LoVo (cell line): ENCODE data around the gene FNDC3A.

Experiments used
- DNase-seq: peaks from one replicate; pipeline ENCODE4 v3.0.0-alpha.2; 2016; ENCODE audit warnings: low spot score

FNDC3A gene

DNA sequence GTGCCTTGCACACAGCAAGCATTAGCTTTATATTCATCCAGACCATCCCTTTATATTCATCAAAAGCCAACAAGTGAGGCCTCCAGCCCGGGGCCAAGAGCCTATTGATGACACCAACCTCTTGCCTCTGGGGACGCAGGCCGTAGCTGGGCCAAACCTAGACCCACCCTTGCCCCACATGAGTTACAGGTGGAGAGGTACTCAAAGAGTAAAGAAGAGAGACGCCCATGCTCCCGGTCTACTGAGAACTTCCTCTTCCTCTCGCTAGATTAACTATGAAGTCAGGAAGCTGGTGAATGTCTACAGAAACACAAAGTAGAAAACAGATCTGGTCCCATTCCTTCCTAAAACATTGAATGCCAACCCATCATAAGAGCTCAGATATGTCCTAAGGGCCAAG is 240.6 kb downstream of the FNDC3A start:
- no peak for DNase-seq

DNA sequence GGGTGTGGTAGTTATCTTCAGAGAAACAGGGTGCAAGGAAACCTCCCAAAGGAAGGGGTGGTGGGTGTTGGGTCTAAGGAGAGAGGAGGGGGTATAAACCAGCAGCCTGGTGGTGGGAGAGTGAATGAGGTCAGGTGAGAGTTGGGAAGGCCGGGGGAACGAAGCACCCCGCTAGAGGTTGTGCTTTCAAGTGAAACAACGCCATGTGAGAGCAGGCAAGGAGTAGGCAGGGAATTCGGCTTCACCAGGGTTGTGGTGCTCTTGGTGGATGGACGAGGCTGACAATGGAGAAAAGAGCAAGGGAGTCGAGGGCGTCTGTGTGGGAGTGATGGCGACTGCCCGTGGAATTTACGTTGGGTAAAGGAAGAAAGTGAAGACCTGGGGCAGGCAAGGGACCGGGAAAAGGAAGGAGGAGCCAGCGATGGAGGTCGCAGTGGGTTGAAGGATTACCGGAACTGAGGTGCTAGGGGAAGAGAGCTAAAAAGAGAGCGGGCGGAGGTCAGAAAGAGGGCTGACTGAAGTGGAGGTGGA is 242.3 kb downstream of the FNDC3A start:
- no peak for DNase-seq

DNA sequence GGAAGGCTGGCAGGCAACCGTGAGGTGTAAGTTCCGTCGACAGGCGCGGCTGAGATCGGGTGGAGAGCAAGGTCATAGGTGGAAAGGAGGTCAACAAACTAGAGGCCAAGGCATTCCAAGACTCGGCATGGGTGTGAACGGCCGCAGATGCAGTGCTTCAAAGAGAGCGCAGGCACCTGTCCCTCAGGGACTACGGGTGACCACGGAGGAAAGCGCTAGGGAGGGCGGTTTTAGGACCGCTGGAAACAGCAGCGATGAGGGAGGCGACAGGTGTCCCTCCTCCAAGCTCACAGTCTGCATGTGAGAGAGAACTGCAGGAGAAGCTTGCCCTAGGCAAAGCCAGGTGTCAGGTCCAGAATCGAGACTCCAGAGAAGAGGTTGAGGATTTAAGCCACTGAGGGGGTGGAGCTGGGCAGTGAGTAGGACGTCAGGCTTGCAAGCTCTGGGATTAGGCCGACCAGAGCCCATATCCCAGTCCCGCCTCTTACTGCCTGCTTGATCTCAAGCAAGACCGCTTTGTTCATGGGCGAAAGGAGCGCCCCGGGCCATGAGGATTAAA is 242.9 kb downstream of the FNDC3A start:
- no peak for DNase-seq

DNA sequence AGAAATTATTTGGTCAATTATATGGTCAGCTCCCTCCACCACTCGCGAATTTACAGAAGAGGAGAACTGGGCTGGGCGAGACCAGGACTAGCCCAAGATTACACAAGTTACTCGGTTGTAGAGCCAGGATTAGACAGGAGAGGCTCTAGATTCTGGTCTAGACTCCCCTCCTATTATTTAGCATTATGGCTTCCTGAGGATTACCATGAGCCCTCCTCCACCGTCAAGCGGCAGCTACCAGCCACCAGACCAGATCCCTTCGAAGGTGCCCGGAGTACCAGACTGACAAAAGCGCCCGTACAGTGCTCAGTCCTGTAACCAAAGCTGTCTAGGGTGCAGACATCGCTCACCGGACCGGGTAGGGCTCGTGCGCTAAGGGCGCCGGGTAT is 243.9 kb downstream of the FNDC3A start:
- no peak for DNase-seq

DNA sequence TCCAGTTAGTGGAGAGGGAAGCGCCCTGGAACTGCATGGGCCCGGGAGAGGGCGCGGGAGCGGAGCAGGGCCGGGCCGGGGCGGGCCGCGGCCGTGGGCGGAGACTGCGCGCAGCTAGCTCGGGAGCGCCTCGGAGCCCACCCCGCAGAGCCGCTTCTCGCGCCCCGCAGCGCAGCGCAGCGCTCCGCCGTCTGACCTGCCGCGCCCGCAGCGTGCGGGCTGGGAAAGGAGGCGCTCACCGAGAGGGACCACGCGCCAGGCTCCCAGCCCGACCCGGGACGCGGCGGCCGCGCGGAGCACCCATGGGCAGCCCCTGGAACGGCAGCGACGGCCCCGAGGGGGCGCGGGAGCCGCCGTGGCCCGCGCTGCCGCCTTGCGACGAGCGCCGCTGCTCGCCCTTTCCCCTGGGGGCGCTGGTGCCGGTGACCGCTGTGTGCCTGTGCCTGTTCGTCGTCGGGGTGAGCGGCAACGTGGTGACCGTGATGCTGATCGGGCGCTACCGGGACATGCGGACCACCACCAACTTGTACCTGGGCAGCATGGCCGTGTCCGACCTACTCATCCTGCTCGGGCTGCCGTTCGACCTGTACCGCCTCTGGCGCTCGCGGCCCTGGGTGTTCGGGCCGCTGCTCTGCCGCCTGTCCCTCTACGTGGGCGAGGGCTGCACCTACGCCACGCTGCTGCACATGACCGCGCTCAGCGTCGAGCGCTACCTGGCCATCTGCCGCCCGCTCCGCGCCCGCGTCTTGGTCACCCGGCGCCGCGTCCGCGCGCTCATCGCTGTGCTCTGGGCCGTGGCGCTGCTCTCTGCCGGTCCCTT is 244.5 kb downstream of the FNDC3A start, which contains the start of gene MLNR:
Gene MLNR (plus strand): TSS at position 303 of the 820 bp plus-strand sequence. CDS start 0 bp downstream, at position 303.
- DNase-seq = no peak

DNA sequence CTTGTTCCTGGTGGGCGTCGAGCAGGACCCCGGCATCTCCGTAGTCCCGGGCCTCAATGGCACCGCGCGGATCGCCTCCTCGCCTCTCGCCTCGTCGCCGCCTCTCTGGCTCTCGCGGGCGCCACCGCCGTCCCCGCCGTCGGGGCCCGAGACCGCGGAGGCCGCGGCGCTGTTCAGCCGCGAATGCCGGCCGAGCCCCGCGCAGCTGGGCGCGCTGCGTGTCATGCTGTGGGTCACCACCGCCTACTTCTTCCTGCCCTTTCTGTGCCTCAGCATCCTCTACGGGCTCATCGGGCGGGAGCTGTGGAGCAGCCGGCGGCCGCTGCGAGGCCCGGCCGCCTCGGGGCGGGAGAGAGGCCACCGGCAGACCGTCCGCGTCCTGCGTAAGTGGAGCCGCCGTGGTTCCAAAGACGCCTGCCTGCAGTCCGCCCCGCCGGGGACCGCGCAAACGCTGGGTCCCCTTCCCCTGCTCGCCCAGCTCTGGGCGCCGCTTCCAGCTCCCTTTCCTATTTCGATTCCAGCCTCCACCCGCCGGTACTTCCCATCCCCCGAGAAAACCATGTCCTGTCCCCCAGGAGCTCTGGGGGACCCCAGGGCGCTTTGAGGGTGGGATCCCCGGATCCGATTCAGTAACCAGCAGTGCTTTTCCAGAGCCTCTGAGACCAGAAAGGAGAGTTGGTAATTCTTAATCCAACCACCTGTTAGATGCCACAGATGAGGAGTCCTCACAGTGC is 245.3 kb downstream of the FNDC3A start:
- no peak for DNase-seq

DNA sequence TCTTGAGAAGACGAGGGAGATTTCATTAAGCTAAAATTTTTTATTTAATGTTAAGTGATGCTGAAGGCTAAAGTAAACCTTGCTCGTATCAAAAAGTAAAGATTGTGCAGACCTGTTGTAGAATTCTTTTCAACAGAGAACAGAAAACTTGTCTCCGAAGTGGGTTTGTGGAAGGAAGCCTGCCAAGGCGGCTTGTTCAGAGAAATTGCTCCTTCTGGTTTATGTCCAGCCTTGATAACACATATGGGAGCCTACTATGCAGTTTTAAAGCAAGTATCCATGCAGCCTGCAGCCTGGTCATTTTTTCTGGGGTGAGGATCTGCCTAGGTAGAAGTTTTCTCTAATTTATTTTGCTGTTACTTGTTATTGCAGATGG is 245.9 kb downstream of the FNDC3A start:
- no peak for DNase-seq

DNA sequence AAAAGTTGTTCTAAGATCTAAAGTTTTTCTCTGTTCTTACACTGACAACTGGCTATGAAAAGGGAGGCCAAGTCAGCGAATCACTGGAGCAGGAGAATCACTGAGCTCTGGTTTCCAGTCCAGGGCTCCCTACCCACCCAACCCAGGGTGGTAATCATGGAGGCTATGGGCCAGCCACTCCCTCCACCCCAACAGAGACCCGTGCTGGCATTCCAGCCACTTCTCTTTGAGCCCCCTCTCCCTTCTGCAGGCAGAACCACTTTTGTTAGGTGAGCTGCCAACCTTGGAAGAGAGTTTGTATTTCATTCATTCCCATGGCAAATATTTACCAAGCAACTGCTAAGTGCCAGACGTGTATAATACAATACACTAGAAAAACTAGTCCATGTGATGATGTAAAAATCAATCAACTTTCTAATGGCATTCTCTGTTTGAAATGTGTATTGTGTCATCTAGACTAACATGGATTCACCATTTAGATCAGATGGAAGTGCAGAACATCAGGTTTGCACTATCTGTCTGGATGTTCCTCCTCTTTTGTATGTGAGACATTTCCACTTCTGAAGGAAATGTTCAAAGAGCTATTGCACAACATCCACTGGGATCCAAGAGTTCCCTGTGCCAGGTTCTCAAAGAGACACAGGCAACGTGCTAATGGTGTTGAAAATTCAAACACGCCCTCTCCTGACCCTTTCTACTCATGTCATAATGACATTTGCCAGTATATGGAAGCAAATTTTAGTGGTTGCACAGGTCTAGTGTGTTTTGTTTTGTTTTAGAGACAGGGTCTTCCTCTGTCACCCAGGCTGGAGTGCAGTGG is 249.7 kb downstream of the FNDC3A start:
- no peak for DNase-seq

DNA sequence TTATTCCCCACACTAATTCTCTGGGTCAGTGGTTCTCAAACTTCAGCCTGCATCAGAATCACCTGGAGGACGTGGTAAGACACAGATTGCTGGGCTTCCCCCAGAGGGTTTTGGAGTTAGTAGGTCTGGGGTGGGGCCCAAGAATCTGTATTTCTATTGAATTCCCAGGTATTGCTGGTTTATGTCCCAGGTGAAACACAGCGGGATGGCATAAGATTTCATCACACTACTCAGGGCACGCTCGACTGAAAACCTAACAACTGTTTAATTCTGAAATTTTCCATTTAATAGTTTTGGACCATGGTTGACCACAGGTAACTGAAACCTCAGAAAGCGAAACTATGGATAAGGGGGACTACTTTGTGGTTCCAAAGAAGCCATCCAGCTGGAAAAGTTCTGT is 250.9 kb downstream of the FNDC3A start:
- DNase-seq = no peak

DNA sequence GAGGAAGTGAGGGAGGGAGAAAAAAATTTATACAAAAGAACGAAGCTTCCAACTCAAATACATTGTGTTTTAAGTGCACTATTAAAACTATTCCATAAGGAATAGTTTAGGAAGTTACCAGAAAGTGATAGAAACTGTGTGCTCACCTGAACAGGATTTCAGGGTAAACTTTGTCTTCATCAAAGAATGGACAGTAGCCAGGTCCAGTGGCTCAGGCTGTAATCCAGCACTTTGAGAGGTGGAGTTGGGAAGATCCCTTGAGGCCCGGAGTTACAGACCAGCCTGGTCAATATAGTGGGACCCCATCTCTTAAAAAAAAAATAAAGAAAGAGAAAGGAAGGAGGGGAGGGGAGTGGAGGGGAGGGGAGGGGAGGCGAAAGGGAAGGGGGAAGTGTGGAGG is 259.0 kb downstream of the FNDC3A start:
- no peak for DNase-seq

DNA sequence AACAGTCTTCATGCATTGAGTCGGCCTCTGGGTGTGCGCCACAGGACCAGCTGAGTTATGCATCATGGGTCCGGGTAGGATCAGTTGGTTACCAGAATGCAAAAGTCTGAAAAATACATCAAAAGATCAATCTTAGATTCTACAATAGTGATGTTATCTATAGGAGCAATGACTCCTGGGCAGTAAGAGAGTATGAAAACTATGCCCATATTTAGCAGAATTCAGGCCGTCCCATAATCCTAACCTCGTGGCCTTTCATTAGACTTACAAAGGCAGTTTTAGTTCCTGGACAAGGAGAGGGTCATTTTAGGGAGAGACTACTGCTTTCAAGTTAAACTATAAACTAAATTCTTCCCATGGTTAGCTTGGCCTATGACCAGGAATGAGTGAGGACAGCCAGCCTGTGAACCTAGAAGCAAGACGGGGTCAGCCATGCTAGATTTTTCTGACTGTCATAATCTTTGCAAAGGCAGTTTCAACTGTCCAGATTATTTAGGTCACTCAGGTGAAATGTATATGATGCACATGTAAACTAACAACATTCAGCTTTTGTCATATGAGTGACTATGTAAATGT is 260.2 kb downstream of the FNDC3A start:
- no peak for DNase-seq

DNA sequence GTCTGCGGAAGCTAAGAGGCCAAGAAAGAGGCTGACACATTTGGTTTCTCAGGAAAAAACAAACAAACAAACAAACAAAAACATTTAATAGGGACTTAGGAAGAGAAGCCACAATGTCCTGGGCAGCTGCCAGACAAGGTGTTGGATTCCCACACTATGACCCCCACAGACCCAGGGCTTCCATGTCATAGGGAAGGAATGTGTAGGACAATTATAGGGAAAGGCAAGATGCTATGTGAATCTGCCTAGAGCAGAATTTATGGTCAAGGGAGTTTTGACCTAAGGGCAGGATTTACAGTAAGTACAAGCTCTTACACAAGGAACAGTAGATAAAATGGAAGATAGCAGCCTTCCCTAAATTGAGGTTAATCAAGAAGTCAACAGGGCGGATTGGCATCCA is 262.9 kb downstream of the FNDC3A start:
- DNase-seq = peak; percentile 8

DNA sequence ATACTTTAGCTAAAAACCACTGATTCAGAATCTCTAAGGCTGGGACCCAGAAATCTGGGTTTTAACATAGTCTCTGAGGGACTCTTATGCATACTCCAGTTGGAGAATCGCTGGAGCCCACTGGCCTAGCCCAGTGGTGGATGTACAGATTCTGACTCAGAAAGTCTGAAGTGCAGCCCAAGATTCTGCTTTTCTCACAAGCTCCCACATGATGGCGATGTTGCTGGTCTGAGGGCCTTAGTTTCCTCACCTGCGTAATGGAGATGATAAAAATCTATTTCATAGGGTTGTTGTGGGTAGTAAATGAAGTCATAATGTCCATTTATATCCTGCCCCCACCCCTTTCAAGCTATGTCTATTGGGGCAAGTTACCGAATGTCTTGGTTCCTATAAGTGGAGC is 264.3 kb downstream of the FNDC3A start:
- DNase-seq = peak; percentile 8

DNA sequence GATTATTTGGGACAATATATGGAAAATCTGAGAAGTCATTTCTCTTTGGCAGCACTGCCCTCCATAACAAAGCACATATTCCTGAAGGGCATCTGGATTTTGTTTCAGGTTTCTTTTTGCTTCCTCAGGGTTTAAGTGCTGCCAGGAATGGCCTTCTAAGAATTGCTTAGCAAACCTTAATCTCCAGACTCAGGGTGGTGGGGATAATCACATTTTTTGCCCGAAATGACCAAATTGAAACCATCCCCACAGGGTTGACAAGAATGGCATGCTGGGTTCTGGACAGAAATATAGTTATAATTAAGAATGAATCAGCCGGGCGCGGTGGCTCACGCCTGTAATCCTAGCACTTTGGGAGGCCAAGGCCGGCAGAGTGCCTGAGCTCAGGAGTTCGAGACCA is 265.6 kb downstream of the FNDC3A start:
- no peak for DNase-seq

DNA sequence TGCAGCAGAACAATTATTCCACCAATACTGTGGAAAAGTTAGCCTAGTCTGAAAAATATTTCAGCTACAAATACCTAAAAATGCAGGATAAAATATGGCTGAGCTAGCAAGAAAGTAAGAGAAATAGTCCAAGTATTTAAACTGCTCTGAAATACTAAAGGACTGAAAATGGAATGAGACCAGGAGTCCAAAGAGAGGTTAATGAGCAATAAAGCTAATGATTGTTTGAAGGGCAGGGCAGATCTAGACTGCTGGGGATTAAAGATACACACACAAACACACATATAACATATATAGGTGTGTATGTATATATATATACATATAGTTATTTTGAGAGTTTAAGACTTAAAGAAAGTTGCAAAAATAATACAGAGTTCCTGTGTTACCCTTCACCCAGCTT is 269.4 kb downstream of the FNDC3A start:
- no peak for DNase-seq

DNA sequence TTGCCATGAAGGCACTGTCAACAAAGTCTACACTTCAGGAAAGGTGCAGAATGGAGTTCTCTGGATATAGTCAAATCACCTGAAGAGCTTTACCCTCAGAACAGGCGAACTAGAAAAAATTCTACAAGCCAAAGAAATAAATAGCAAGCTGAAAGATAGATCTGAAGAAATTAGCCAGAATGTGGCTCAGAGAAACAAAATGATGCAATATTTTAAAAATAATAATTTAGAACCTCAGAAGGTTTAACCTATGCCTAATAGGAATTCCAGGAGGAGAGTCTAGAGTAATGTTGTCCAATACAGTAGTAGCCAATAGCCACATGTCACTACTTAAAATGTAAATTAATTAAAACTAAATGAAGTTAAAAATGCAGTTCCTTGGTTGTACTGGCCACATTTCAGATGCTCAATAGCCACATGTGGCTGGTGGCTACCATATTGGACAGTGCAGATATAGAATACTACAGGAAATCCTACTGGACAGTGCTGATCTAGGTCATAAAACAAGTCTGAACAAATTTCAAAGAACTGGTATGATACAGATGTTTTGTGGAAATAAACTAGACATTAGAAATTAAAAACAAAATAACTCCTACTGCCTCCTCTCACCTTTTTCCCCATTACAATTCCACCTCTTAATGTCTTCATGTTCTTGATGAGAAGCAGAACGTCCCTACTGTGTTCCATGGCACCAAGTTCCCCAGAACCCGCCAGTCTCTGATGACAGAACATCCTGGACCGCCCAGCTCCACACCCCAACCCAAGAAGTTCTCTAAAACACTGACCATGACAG is 271.3 kb downstream of the FNDC3A start:
- peak; percentile 1 for DNase-seq

DNA sequence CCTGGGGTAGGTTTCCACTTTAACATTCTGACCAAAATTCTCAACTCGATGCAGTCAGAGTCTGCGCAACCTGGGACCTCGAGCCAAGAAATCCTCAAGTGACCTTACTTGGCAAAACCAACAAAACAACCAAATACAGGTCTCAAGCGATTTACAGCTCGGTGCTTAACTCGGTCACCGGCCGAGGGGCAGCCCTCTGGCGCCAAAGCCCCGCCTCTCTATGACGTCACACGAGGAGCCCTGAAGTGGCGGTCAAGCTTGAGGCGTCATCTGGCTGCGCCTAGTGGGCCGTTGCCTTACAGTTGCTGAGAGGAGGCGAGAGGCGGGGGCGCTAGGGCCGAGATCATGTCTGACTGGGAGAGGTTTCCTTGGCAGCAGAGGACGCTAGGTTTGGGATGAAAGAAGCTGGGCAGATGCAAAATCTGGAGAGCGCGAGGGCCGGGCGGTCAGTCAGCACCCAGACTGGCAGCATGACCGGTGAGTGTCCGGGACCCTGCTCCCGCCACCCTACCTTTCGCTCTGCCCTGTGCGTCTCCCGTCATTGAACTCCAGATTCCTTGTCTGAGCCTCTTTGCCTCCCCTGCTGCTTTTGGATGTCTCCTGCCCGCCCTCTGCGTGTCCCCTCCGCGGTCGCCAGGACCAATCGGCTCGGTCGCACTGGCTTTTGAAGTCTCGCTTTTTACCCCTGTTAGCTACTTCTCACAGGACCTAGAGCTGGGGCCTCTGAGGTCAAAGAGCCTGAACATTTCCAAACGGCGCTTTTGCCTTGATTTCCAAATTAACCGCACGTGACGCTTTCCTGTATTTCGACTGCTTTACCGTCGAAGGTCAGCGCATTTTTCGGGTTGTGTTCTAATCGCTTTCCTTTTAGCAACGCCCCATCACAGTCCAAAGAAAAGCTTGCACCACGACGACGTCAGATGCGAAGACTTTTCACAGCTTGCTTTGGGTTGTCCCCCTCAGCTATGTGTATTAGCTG is 272.2 kb downstream of the FNDC3A start, which contains the start of gene CDADC1:
Gene CDADC1 (plus strand): TSS at position 283 of the 979 bp plus-strand sequence. CDS start 113 bp downstream, at position 396.
- DNase-seq = peak; percentile 94

DNA sequence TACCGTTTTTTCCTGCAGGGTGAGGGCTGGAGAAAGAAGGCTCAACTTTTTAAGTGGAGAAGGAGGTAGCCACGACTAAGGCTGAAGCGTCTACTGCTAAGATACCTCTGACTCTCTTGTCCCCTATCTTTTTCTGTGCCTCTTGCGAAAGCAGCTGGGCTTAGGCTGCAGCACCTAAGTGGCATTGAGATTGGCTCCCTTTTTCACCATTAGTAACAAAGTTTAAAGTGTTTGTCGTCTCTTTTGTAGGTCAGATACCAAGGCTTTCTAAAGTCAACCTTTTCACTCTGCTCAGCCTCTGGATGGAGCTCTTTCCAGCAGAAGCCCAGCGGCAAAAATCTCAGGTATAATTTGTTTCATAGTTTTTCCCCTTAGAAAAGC is 272.9 kb downstream of the FNDC3A start:
- DNase-seq = no peak

DNA sequence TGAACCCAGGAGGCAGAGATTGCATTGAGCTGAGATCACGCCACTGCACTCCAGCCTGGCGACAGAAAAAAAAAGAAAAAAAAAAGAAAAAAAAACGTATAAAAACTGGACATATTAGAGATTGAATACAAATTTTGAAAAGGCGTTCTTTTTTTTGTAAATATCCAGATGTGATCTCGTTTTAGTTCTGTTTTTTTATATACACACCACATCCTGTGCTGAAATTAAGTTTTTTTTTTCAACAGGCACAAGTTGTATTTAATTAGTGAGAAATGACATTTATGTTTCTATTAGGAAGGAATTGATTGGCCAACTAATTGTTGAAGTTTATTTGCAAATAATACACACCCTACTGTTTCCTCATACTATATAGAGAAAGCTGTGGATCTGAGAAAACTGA is 275.6 kb downstream of the FNDC3A start:
- DNase-seq = no peak

DNA sequence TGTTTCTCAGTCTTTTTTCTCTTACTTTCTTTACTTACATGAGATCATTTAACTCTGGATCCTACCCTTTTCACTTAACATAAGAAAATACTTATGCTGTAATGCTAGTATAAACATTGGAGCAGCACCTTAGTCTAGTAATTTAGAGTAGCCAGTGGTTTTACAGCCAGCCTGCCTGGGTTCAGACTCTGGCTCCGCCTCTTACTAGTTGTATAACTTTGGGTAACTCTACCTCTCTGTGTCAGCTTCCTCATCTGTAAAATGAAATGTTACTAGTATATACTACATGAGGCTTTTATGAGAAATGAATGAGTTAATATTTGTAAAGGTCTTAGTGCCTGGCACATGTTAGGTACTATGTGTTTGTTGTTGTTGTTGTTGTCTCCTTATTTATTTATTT is 277.6 kb downstream of the FNDC3A start:
- no peak for DNase-seq
